HG03066 (cell line): ENCODE results near the gene PSORS1C1.

Experiments used
- ATAC-seq: cut with Tn5 transposase; IDR thresholded peaks from one replicate; pipeline ENCODE4 v1.9.1; 2021; ENCODE audit warnings: low read depth; ENCODE audit not compliant: unreplicated experiment

Gene PSORS1C1

DNA sequence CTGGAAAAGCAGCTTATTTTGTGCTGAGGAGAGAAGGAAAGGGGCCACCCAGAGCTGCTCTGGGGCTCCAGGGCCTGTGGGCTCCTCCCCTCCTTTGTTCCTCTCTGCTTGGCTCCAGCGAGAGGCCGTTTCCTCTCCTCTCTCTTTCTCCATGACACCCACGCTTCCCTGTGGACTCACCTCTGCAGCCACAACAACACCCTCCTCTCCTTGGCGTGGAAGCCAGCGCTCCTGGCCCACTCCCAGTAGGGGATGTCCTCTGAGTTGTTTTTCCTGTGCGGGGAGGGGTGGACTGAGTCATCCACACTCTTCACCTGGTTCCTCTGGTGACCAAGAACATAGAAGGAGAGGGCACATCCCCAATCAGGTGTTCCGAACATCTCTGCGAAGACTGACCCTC is 10.6 kb downstream of the PSORS1C1 start:
- no peak for ATAC-seq

- ATAC-seq: no peak
These were observed 11.2 kb downstream of the PSORS1C1 start for GRCh38 chr6:31125586-31126363.

DNA sequence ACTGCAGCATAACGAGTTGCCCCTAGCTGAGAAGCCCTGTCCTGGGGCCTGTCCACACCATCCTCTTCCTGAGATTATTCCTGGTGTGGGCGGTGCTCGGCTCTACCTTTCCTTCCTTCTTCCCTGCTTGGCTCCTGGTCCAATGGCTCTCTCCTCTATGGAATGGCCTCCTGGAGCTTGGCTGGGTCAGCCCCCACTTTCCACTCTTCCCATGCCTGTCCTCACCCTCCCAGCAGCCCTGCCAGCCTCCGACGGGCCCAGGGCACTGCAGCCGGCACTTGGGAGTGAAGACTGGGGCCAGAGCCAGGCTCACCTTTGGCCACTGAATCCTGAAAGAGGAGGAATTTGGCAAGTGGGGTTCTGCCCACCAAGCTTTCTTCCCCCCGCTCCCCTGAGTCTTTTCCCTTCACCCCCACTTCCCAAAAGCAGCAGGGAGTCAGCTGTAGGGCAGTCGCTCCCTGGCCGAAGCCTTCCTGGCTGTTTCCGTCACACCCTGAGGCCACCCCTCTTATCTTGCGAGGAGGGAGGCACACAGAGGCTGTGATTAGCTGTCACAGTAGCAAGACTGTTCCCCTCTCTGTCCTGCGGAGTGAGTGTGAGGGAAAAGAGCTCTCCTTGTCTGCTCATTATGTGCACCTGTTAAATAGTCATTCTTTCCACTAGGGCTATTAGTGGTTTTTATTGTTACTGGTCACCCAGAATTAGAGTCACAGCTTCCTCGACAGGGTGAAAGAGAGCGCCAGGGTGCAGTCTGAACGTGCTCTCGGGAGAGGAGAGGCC is 12.0 kb downstream of the PSORS1C1 start:
- no peak for ATAC-seq

GRCh38 chr6:31128093-31128676 is 13.6 kb downstream of the PSORS1C1 start:
- ATAC-seq: no peak

GRCh38 chr6:31129130-31129529 is 14.5 kb downstream of the PSORS1C1 start:
- ATAC-seq: no peak

GRCh38 chr6:31130751-31131150 is 16.2 kb downstream of the PSORS1C1 start:
- ATAC-seq: no peak

DNA sequence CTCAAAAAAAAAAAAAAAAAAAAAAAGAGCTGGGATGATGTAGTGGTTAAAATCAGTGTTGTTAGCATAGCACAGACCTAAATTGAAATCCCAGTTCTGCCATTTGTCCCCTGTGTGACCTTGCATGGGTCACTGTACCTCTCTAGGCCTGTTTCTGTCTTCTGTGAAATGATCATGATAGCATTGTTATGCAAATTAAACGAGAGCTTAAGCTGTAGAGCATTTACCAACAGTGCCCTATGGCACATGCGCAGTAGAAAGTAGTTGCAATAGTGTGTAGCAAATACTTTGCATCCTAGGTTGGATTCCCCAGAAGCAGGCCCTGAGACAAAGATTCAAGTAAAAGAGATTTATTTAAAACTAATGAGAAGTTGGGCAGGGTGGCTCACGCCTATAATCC is 17.0 kb downstream of the PSORS1C1 start:
- no peak for ATAC-seq

DNA sequence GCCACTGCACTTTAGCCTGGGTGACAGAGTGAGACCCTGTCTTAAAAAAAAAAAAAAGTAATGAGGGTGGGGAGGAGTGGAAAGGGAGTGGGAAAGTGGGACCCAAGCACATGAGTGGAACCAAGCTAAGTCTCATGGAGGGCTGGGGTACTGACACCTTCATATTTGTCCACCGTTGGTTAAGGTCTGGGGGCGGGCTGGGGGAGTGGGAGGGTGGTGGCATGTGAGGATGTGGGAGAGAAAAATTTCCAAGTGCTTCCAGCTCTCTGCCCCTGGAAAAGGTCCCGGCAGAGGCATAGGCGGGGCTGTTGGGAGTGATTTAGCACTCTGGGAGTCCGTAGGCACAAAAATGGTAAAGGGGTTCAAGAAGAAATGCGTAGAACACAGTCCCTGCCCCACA is 18.2 kb downstream of the PSORS1C1 start:
- ATAC-seq: no peak

- ATAC-seq: no peak
These were observed 21.1 kb downstream of the PSORS1C1 start for GRCh38 chr6:31135710-31136109.

GRCh38 chr6:31138982-31139381 is 24.4 kb downstream of the PSORS1C1 start, which contains the start of gene PSORS1C2:
PSORS1C2 (minus strand) TSS chr6:31139066; CDS start chr6:31139026, 40 bp downstream.
- ATAC-seq: no peak

DNA sequence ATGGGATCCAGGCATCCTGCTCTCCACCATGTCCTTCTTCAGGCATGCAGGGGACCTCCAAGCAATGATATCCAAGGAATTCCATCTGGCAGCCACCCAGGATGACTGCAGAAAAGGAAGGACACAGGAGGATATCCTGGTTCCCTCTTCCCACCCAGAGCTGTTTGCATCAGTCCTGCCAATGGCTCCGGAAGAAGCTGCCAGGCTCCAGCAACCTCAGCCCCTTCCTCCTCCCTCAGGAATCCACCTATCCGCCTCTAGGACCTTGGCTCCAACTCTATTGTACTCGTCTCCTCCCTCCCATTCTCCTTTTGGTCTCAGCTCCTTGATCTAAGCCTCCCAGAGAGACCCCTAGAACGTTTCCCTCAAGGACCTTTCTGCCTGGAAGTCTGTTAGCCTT is 25.0 kb downstream of the PSORS1C1 start:
- no peak for ATAC-seq

GRCh38 chr6:31140643-31141042 is 26.0 kb downstream of the PSORS1C1 start:
- ATAC-seq: no peak

- no peak for ATAC-seq
These were observed 27.8 kb downstream of the PSORS1C1 start for GRCh38 chr6:31142361-31142761.

DNA sequence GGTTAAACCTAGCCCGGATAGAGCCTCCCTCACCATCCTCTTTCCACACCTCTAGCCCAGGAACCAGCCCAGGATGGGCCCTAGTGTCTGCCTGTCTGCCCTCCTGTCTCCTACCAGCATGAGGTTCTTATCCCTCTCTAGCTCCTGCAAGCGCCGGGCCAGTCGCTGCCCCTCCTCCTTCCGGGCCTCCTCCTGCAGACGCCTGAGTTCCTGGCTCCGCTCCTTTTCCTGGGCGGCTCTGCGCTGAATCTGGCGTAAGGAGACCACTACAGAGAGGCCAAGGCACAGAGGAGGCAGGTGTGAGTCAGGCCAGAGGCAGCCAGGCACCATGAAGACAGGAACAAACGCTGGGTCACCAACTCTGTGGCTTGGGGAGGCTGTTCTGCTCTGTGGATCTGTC is 28.5 kb downstream of the PSORS1C1 start:
- ATAC-seq: no peak

- no peak for ATAC-seq
These were observed 29.8 kb downstream of the PSORS1C1 start for GRCh38 chr6:31144296-31144969.

GRCh38 chr6:31144970-31145340 is 30.4 kb downstream of the PSORS1C1 start:
- ATAC-seq: no peak

- no peak for ATAC-seq
These were observed 30.8 kb downstream of the PSORS1C1 start for GRCh38 chr6:31145386-31145785.

- ATAC-seq: no peak
These were observed 35.3 kb downstream of the PSORS1C1 start for GRCh38 chr6:31149827-31150447.

GRCh38 chr6:31152781-31153180 is 38.2 kb downstream of the PSORS1C1 start:
- no peak for ATAC-seq

- no peak for ATAC-seq
These were observed 39.8 kb downstream of the PSORS1C1 start for GRCh38 chr6:31154436-31154835.

DNA sequence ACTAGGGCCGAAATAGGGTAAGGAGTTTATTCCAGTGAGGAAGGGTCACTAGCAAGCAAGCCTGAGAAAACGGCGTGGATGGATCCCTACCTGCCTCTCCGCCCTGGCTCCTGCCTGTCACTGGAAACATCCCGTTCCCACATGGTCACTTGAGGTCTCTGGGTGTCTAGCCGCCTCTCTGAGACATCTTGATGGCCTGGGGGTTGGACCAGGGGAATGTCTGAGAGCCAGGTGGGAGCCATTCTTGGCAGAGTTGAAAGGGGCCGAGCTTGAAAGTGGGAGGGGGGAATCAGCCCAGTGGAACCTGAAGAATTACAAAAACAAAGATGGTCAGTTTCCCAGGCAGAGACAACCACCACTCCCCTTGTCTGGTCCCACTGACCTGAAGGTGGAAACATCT is 42.0 kb downstream of the PSORS1C1 start:
- no peak for ATAC-seq
